H1 (cell line): ENCODE data around the gene PRPH2. TPM values are rescaled to one million over a fixed set of nuclear protein-coding genes. Genes with fewer than 3 reads are reported as not detected.

Experiments used
- CTCF ChIA-PET: fragments of 300-600 bp; sonication (Branson Sonifier 250); formaldehyde crosslinking; loops from one replicate; lab custom pipeline; 2021; ENCODE audit not compliant: partially characterized antibody; lab: Charles Lee
- POLR2A ChIA-PET: fragments of 300-600 bp; sonication (Branson Sonifier 250); formaldehyde crosslinking; loops from one replicate; lab custom pipeline; 2021; ENCODE audit warnings: inconsistent platforms; ENCODE audit not compliant: partially characterized antibody; lab: Charles Lee
- DNase-seq, 2 experiments: peaks; one replicate each; pipeline versions ENCODE4 v3.0.0 to v3.0.0-alpha.2; 2010 to 2022; ENCODE audit warnings: low spot score in 2 of 2, low read depth in 1 of 2, mixed read lengths in 1 of 2
- FAIRE-seq: peaks from 2 replicates; lab custom pipeline; 2011; peaks lifted over from hg19 to GRCh38; lab: Jason Lieb, UNC
- H2AFZ ChIP-seq: 2 replicates; pipeline ENCODE4 v1.8.1; 2012; ENCODE audit warnings: low read length, inconsistent platforms
- H2AK5ac ChIP-seq: 2 replicates; pipeline ENCODE4 v1.6.1; 2013; ENCODE audit warnings: low read depth, low read length
- H2BK120ac ChIP-seq: replicated peaks from 2 replicates; pipeline ENCODE3; 2013; ENCODE audit warnings: low read depth, low read length, inconsistent platforms
- H2BK12ac ChIP-seq: 2 replicates; pipeline ENCODE4 v1.6.1; 2013; ENCODE audit warnings: low read depth, low read length
- H2BK15ac ChIP-seq: 2 replicates; pipeline ENCODE4 v1.6.1; 2013; ENCODE audit warnings: low read length
- H2BK20ac ChIP-seq: 2 replicates; pipeline ENCODE4 v1.6.1; 2013; ENCODE audit warnings: low read length
- H2BK5ac ChIP-seq: 2 replicates; pipeline ENCODE4 v1.6.1; 2013; ENCODE audit warnings: low read depth, low read length
- H3K14ac ChIP-seq: 2 replicates; pipeline ENCODE4 v1.6.1; 2013; ENCODE audit warnings: inconsistent platforms; ENCODE audit not compliant: insufficient read length
- H3K18ac ChIP-seq: 2 replicates; pipeline ENCODE4 v1.6.1; 2013; ENCODE audit warnings: low read length; ENCODE audit errors: extremely low read depth
- H3K23ac ChIP-seq: 2 replicates; pipeline ENCODE4 v1.6.1; 2013; ENCODE audit warnings: inconsistent platforms; ENCODE audit not compliant: insufficient read length
- H3K23me2 ChIP-seq: 2 replicates; pipeline ENCODE4 v1.6.1; 2013; ENCODE audit warnings: low read depth, low read length
- H3K27ac ChIP-seq: 2 replicates; pipeline ENCODE4 v1.6.1; 2011; ENCODE audit warnings: low read depth, low read length, inconsistent platforms
- H3K27me3 ChIP-seq, 4 experiments: replicated peaks in 1 of 4; 1 replicate in 1 of 4; 2 replicates in 3 of 4; pipeline versions ENCODE4 v1.6.1 to v1.8.1; 2011 to 2013; ENCODE audit warnings: low read length in 3 of 4, mild to moderate bottlenecking in 3 of 4, inconsistent platforms in 2 of 4, mixed read lengths in 2 of 4, moderate library complexity in 1 of 4; ENCODE audit not compliant: control insufficient read depth in 3 of 4, insufficient read depth in 3 of 4; ENCODE audit errors: extremely low read depth in 1 of 4
- H3K36me3 ChIP-seq, 4 experiments: 2 replicates each; pipeline versions ENCODE4 v1.6.1 to v1.8.1; 2011 to 2013; ENCODE audit warnings: mild to moderate bottlenecking in 4 of 4, low read length in 3 of 4, moderate library complexity in 2 of 4, control low read depth in 1 of 4, inconsistent platforms in 1 of 4; ENCODE audit not compliant: insufficient read depth in 4 of 4, control insufficient read depth in 2 of 4
- H3K4ac ChIP-seq: replicated peaks from 2 replicates; pipeline ENCODE3; 2013; ENCODE audit warnings: low read length, low read depth, mixed read lengths, inconsistent platforms; ENCODE audit not compliant: insufficient read length
- H3K4me1 ChIP-seq, 4 experiments: replicated peaks in 1 of 4; 1 replicate in 1 of 4; 2 replicates in 3 of 4; pipeline versions ENCODE4 v1.6.1 to v1.8.1; 2011 to 2013; ENCODE audit warnings: low read length in 3 of 4, inconsistent platforms in 2 of 4, mixed read lengths in 1 of 4; ENCODE audit not compliant: insufficient read depth in 4 of 4, control insufficient read depth in 3 of 4
- H3K4me2 ChIP-seq, 2 experiments: 2 replicates each; pipeline versions ENCODE4 v1.6.1 to v1.8.1; 2011 to 2013; ENCODE audit warnings: low read depth in 2 of 2, low read length in 2 of 2, control low read depth in 1 of 2, inconsistent platforms in 1 of 2, mild to moderate bottlenecking in 1 of 2; ENCODE audit not compliant: insufficient read depth in 1 of 2
- H3K4me3 ChIP-seq, 4 experiments: fragments of 200-600, 300-600 bp in 1 of 4; sonication (generic), shearing (Covaris generic), sonication (Bioruptor Twin) in 1 of 4; 2 replicates each; pipeline versions ENCODE4 v1.5.1 to v1.8.1; 2011 to 2016; ENCODE audit warnings: low read length in 4 of 4, low read depth in 3 of 4, control low read depth in 2 of 4, inconsistent platforms in 2 of 4, mild to moderate bottlenecking in 2 of 4, mixed read lengths in 1 of 4, moderate library complexity in 1 of 4; ENCODE audit not compliant: insufficient read depth in 2 of 4; ENCODE audit errors: extremely low read depth in 1 of 4
- H3K56ac ChIP-seq: replicated peaks from 2 replicates; pipeline ENCODE3; 2013; ENCODE audit warnings: low read depth, mild to moderate bottlenecking, mixed read lengths, low read length, inconsistent platforms; ENCODE audit not compliant: insufficient read length
- H3K79me1 ChIP-seq: 2 replicates; pipeline ENCODE4 v1.6.1; 2013; ENCODE audit warnings: low read depth, low read length, control low read depth
- H3K79me2 ChIP-seq, 2 experiments: 2 replicates each; pipeline versions ENCODE4 v1.6.1 to v1.8.1; 2012 to 2013; ENCODE audit warnings: low read length in 2 of 2, mild to moderate bottlenecking in 2 of 2, inconsistent platforms in 1 of 2; ENCODE audit not compliant: insufficient read depth in 2 of 2, control insufficient read depth in 1 of 2
- H3K9ac ChIP-seq, 4 experiments: replicated peaks in 1 of 4; 1 replicate in 1 of 4; 2 replicates in 3 of 4; pipeline versions ENCODE4 v1.6.1 to v1.8.1; 2011 to 2013; ENCODE audit warnings: low read depth in 3 of 4, low read length in 3 of 4, control low read depth in 2 of 4, mild to moderate bottlenecking in 2 of 4, moderate library complexity in 2 of 4, inconsistent platforms in 1 of 4; ENCODE audit errors: extremely low read depth in 1 of 4
- H3K9me3 ChIP-seq, 2 experiments: 2 replicates each; pipeline versions ENCODE4 v1.6.1 to v1.8.1; 2012 to 2013; ENCODE audit warnings: mild to moderate bottlenecking in 2 of 2, moderate library complexity in 2 of 2, control low read depth in 1 of 2, inconsistent platforms in 1 of 2, low read depth in 1 of 2, low read length in 1 of 2, mixed read lengths in 1 of 2; ENCODE audit not compliant: insufficient read depth in 2 of 2
- H4K20me1 ChIP-seq, 2 experiments: replicated peaks in 1 of 2; 2 replicates each; pipeline versions ENCODE3 to v1.8.1; 2011 to 2013; ENCODE audit warnings: inconsistent platforms in 2 of 2, low read length in 2 of 2, mild to moderate bottlenecking in 1 of 2; ENCODE audit not compliant: insufficient read depth in 2 of 2, control insufficient read depth in 1 of 2
- H4K5ac ChIP-seq: 2 replicates; pipeline ENCODE4 v1.6.1; 2013; ENCODE audit warnings: low read length, low read depth, mixed read lengths, inconsistent platforms; ENCODE audit not compliant: insufficient read length
- H4K8ac ChIP-seq: 2 replicates; pipeline ENCODE4 v1.8.0; 2013; ENCODE audit warnings: mild to moderate bottlenecking, moderate library complexity, low read length, inconsistent platforms; ENCODE audit not compliant: insufficient read depth; ENCODE audit errors: extremely low read depth
- H4K91ac ChIP-seq: replicated peaks from 2 replicates; pipeline ENCODE3; 2013; ENCODE audit warnings: low read length, mixed read lengths, inconsistent platforms; ENCODE audit not compliant: insufficient read length
- KDM1A ChIP-seq: fragments of 200-600, 300-600 bp; sonication (generic); IDR thresholded peaks from 2 replicates; pipeline ENCODE4 v1.7.1; 2016; ENCODE audit warnings: mild to moderate bottlenecking, low read length, borderline replicate concordance
- SIRT6 ChIP-seq: IDR thresholded peaks from one replicate; pipeline ENCODE4 v1.7.1; 2012; ENCODE audit warnings: low read length, inconsistent platforms
- WGBS, 2 experiments: shearing (Covaris generic) in 1 of 2; methylation state at CpG; one replicate each; pipeline versions ENCODE4 v1.1.6 to v1.1.7; 2013 to 2015; ENCODE audit warnings: low lambda C conversion rate in 2 of 2, mixed read lengths in 2 of 2, inconsistent platforms in 1 of 2, low coverage in 1 of 2, missing lambda C conversion rate in 1 of 2; ENCODE audit not compliant: insufficient replicate concordance in 2 of 2, insufficient coverage in 1 of 2, insufficient read length in 1 of 2; ENCODE audit errors: extremely low coverage in 1 of 2, missing lambda C conversion rate in 1 of 2; 5-methylcytosine and 5-hydroxymethylcytosine counted together
- polyA plus RNA-seq, 7 experiments: library from polyadenylated mRNA; depleted of rRNA in 3 of 7; stranded (reverse) in 5 of 7; unstranded in 2 of 7; fragments of >200 nt in 5 of 7; fragments of 200-250 nt in 2 of 7; gene quantifications; 1 replicate in 5 of 7; 2 replicates in 1 of 7; 4 replicates in 1 of 7; pipeline versions ENCODE4 v1.2.1 to v1.2.3, GENCODE V29; 2011 to 2013; ENCODE audit warnings: missing spikeins in 2 of 7, mixed read lengths in 2 of 7
- total RNA-seq: library from RNA; stranded (reverse); fragmentation: NEBNext Ultra II Directional; extraction: Animal tissue kit (Norgen Biotek cat#: 25700); gene quantifications from 2 replicates; pipeline ENCODE4 v1.2.1, GENCODE V29; 2021
- TF ChIP-seq, protein P1 (sequence below), 3 experiments: IDR thresholded peaks; 1 replicate in 2 of 3; 2 replicates in 1 of 3; pipeline versions ENCODE4 v1.5.1 to v1.6.1; 2011; ENCODE audit warnings: low read length in 3 of 3, mild to moderate bottlenecking in 3 of 3, inconsistent platforms in 2 of 3, low read depth in 1 of 3, moderate library complexity in 1 of 3; ENCODE audit not compliant: insufficient read depth in 1 of 3; ENCODE audit errors: control extremely low read depth in 1 of 3

PRPH2 gene
- total and polyA plus RNA-seq, 2 of the 8 experiments (the other 6 are each of a cell fraction or from before 2014, with no cell fraction given) = 0.23 to 0.65 TPM

GRCh38 chr6:42762426-42762859, 40.0 kb upstream of the PRPH2 start:
- no peak overlapping the region for H2BK20ac ChIP-seq
- WGBS, 2 experiments = 82% methylated on average over 3 of the region's 3 CpGs; no CpG with 5 or more reads in 1 of the 2 experiments
- H3K79me1 ChIP-seq = no peaks in the 10 kb centered on the region
- no peak overlapping the region for H2AFZ ChIP-seq
- ChIA-PET CTCF (interaction anchor here (0.7 to 0.9 kb wide), 2 partner anchors 36 to 102 kb away, joined by 3 read pairs; no protein-coding TSS in a partner anchor), POLR2A (interaction anchor here (0.9 to 16.3 kb wide), 5 partner anchors 8 to 22 kb away, joined by 3 to 268 read pairs (median 6); partner anchors contain the start of genes BICRAL and TBCC)
- peaks cover 0 to 5% of the 10 kb centered on the region in 2 experiments; a peak in 1 of 4 replicates for H3K79me2 ChIP-seq
- H2BK15ac ChIP-seq = no peak overlapping the region
- H3K9ac ChIP-seq = no peak overlapping the region; a peak in 1 of 7 replicates
- H3K23me2 ChIP-seq = no peaks in the 10 kb centered on the region
- H3K23ac ChIP-seq = no peak overlapping the region
- no peak overlapping the region for H3K4ac ChIP-seq
- H4K5ac ChIP-seq = no peak overlapping the region
- no peak overlapping the region for H2AK5ac ChIP-seq
- H4K8ac ChIP-seq = no peak overlapping the region
- no peak overlapping the region for H3K27ac ChIP-seq
- FAIRE-seq (no peak), DNase-seq (no peak)
- H3K27me3 ChIP-seq = no peaks in the 10 kb centered on the region
- H3K4me3 ChIP-seq = no peak overlapping the region
- H3K18ac ChIP-seq = no peak overlapping the region; the same call in 1 of the 2 replicates
- no peaks in the 10 kb centered on the region; a peak in 1 of 8 replicates for H3K36me3 ChIP-seq
- no peak overlapping the region for H2BK5ac ChIP-seq
- H3K9me3 ChIP-seq = no peaks in the 10 kb centered on the region
- H3K14ac ChIP-seq = no peak overlapping the region
- no peaks in the 10 kb centered on the region for H4K20me1 ChIP-seq
- H2BK120ac ChIP-seq = no peak overlapping the region
- peaks cover 1 to 16% (median 12%) of the 10 kb centered on the region in 4 experiments for H3K4me1 ChIP-seq
- no peak overlapping the region for H3K4me2 ChIP-seq
- H4K91ac ChIP-seq = no peak overlapping the region
- H2BK12ac ChIP-seq = no peak overlapping the region
- no peak overlapping the region for H3K56ac ChIP-seq
- TF ChIP-seq, protein P1, sequence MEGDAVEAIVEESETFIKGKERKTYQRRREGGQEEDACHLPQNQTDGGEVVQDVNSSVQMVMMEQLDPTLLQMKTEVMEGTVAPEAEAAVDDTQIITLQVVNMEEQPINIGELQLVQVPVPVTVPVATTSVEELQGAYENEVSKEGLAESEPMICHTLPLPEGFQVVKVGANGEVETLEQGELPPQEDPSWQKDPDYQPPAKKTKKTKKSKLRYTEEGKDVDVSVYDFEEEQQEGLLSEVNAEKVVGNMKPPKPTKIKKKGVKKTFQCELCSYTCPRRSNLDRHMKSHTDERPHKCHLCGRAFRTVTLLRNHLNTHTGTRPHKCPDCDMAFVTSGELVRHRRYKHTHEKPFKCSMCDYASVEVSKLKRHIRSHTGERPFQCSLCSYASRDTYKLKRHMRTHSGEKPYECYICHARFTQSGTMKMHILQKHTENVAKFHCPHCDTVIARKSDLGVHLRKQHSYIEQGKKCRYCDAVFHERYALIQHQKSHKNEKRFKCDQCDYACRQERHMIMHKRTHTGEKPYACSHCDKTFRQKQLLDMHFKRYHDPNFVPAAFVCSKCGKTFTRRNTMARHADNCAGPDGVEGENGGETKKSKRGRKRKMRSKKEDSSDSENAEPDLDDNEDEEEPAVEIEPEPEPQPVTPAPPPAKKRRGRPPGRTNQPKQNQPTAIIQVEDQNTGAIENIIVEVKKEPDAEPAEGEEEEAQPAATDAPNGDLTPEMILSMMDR (IDR thresholded peaks at IDR 0.05; ENCODE audit: control extremely low read depth in 1 of 3, insufficient read depth in 1 of 3, low read depth in 1 of 3, low read length in 3 of 3) = no peak
- no peak for TF ChIP-seq KDM1A
- TF ChIP-seq SIRT6 = no peak
